ENCODE measurements around the gene LMAN2L.

LMAN2L gene

GRCh38 chr2:96694279-96694678, 45.6 kb downstream of the LMAN2L start:
- Histone ChIP-seq H3K27ac (ENCODE audit: low read length) (no peak overlapping the region), H3K4me1 (ENCODE audit: control insufficient read depth, insufficient read depth, low read length) (no peaks in the 10 kb centered on the region), H3K36me3 (ENCODE audit: control insufficient read depth, insufficient read depth, low read length) (no peaks in the 10 kb centered on the region), H3K27me3 (ENCODE audit: control insufficient read depth, insufficient read depth, low read length) (no peaks in the 10 kb centered on the region), H3K4me3 (ENCODE audit: low read length) (no peak overlapping the region), H3K9me3 (ENCODE audit: control insufficient read depth, insufficient read depth, low read length) (no peaks in the 10 kb centered on the region)
- DNase-seq (ENCODE audit: low read depth, low spot score): no peak
- no CpG with 5 or more reads among the region's 8 CpGs for WGBS (ENCODE audit: insufficient coverage, insufficient read length)

GRCh38 chr2:96693286-96694200, 46.3 kb downstream of the LMAN2L start:
- no peak for DNase-seq (ENCODE audit: low read depth, low spot score)
- Histone ChIP-seq H3K4me3 (ENCODE audit: low read length) (no peak overlapping the region), H3K27ac (ENCODE audit: low read length) (no peak overlapping the region), H3K4me1 (ENCODE audit: control insufficient read depth, insufficient read depth, low read length) (no peaks in the 10 kb centered on the region), H3K36me3 (ENCODE audit: control insufficient read depth, insufficient read depth, low read length) (no peaks in the 10 kb centered on the region), H3K27me3 (ENCODE audit: control insufficient read depth, insufficient read depth, low read length) (no peaks in the 10 kb centered on the region), H3K9me3 (ENCODE audit: control insufficient read depth, insufficient read depth, low read length) (no peaks in the 10 kb centered on the region)
- WGBS (ENCODE audit: insufficient coverage, insufficient read length): no CpG with 5 or more reads among the region's 14 CpGs

GRCh38 chr2:96692094-96692971, 47.5 kb downstream of the LMAN2L start:
- H3K27me3 ChIP-seq (ENCODE audit: control insufficient read depth, insufficient read depth, low read length): no peaks in the 10 kb centered on the region
- WGBS (ENCODE audit: insufficient coverage, insufficient read length): no CpG with 5 or more reads among the region's 14 CpGs
- no peaks in the 10 kb centered on the region for H3K4me1 ChIP-seq (ENCODE audit: control insufficient read depth, insufficient read depth, low read length)
- H3K36me3 ChIP-seq (ENCODE audit: control insufficient read depth, insufficient read depth, low read length): no peaks in the 10 kb centered on the region
- no peak overlapping the region for H3K27ac ChIP-seq (ENCODE audit: low read length)
- H3K9me3 ChIP-seq (ENCODE audit: control insufficient read depth, insufficient read depth, low read length): no peaks in the 10 kb centered on the region
- H3K4me3 ChIP-seq (ENCODE audit: low read length): no peak overlapping the region
- DNase-seq (ENCODE audit: low read depth, low spot score): no peak

- WGBS (ENCODE audit: insufficient coverage, insufficient read length): no CpG with 5 or more reads among the region's 30 CpGs
- no peaks in the 10 kb centered on the region for H3K4me1 ChIP-seq (ENCODE audit: control insufficient read depth, insufficient read depth, low read length)
These were observed 48.7 kb downstream of the LMAN2L start for GRCh38 chr2:96691022-96691612.

GRCh38 chr2:96690306-96691021, 49.4 kb downstream of the LMAN2L start:
- Histone ChIP-seq H3K9me3 (ENCODE audit: control insufficient read depth, insufficient read depth, low read length) (no peaks in the 10 kb centered on the region), H3K4me3 (ENCODE audit: low read length) (no peak overlapping the region), H3K27me3 (ENCODE audit: control insufficient read depth, insufficient read depth, low read length) (no peaks in the 10 kb centered on the region), H3K36me3 (ENCODE audit: control insufficient read depth, insufficient read depth, low read length) (no peaks in the 10 kb centered on the region), H3K27ac (ENCODE audit: low read length) (no peak overlapping the region), H3K4me1 (ENCODE audit: control insufficient read depth, insufficient read depth, low read length) (no peaks in the 10 kb centered on the region; the same call in 1 of the 2 replicates)
- DNase-seq (ENCODE audit: low read depth, low spot score): no peak
- no CpG with 5 or more reads among the region's 16 CpGs for WGBS (ENCODE audit: insufficient coverage, insufficient read length)

More at GRCh38 chr2:96691022-96691612, 48.7 kb downstream of the LMAN2L start:
- no peak overlapping the region for H3K27ac ChIP-seq (ENCODE audit: low read length)
- no peaks in the 10 kb centered on the region for H3K9me3 ChIP-seq (ENCODE audit: control insufficient read depth, insufficient read depth, low read length)
- no peak overlapping the region for H3K4me3 ChIP-seq (ENCODE audit: low read length)
- H3K27me3 ChIP-seq (ENCODE audit: control insufficient read depth, insufficient read depth, low read length): no peaks in the 10 kb centered on the region
- DNase-seq (ENCODE audit: low read depth, low spot score): no peak
- H3K36me3 ChIP-seq (ENCODE audit: control insufficient read depth, insufficient read depth, low read length): no peaks in the 10 kb centered on the region

- Histone ChIP-seq H3K4me1 (ENCODE audit: control insufficient read depth, insufficient read depth, low read length) (no peaks in the 10 kb centered on the region; the same call in 1 of the 2 replicates), H3K27me3 (ENCODE audit: control insufficient read depth, insufficient read depth, low read length) (no peaks in the 10 kb centered on the region), H3K27ac (ENCODE audit: low read length) (no peak overlapping the region), H3K9me3 (ENCODE audit: control insufficient read depth, insufficient read depth, low read length) (no peaks in the 10 kb centered on the region), H3K4me3 (ENCODE audit: low read length) (no peak overlapping the region), H3K36me3 (ENCODE audit: control insufficient read depth, insufficient read depth, low read length) (no peaks in the 10 kb centered on the region)
- DNase-seq (ENCODE audit: low read depth, low spot score): no peak
- WGBS (ENCODE audit: insufficient coverage, insufficient read length): no CpG with 5 or more reads among the region's 14 CpGs
These were observed 50.4 kb downstream of the LMAN2L start for GRCh38 chr2:96689431-96689991.

GRCh38 chr2:96688649-96689430, 51.0 kb downstream of the LMAN2L start:
- Histone ChIP-seq H3K4me3 (ENCODE audit: low read length) (no peak overlapping the region), H3K27ac (ENCODE audit: low read length) (no peak overlapping the region), H3K9me3 (ENCODE audit: control insufficient read depth, insufficient read depth, low read length) (no peaks in the 10 kb centered on the region), H3K4me1 (ENCODE audit: control insufficient read depth, insufficient read depth, low read length) (no peaks in the 10 kb centered on the region; the same call in 1 of the 2 replicates), H3K27me3 (ENCODE audit: control insufficient read depth, insufficient read depth, low read length) (no peaks in the 10 kb centered on the region), H3K36me3 (ENCODE audit: control insufficient read depth, insufficient read depth, low read length) (no peaks in the 10 kb centered on the region)
- no peak for DNase-seq (ENCODE audit: low read depth, low spot score)
- WGBS (ENCODE audit: insufficient coverage, insufficient read length): no CpG with 5 or more reads among the region's 11 CpGs

GRCh38 chr2:96687711-96688640, 51.9 kb downstream of the LMAN2L start:
- H3K27me3 ChIP-seq (ENCODE audit: control insufficient read depth, insufficient read depth, low read length): no peaks in the 10 kb centered on the region
- no peak overlapping the region for H3K4me3 ChIP-seq (ENCODE audit: low read length)
- H3K4me1 ChIP-seq (ENCODE audit: control insufficient read depth, insufficient read depth, low read length): no peaks in the 10 kb centered on the region; the same call in 1 of the 2 replicates
- no CpG with 5 or more reads among the region's 27 CpGs for WGBS (ENCODE audit: insufficient coverage, insufficient read length)
- no peaks in the 10 kb centered on the region for H3K36me3 ChIP-seq (ENCODE audit: control insufficient read depth, insufficient read depth, low read length)
- no peak overlapping the region for H3K27ac ChIP-seq (ENCODE audit: low read length)
- H3K9me3 ChIP-seq (ENCODE audit: control insufficient read depth, insufficient read depth, low read length): no peaks in the 10 kb centered on the region
- no peak for DNase-seq (ENCODE audit: low read depth, low spot score)

All from iPS DF 6.9 (cell line).